ENCODE data around the gene ARSJ.

- no peak for TF ChIP-seq TARDBP (IDR thresholded peaks at IDR 0.05)
- no peak for TF ChIP-seq FOXM1 (IDR thresholded peaks at IDR 0.05; ENCODE audit: borderline replicate concordance)
- TF ChIP-seq L3MBTL2 (conservative IDR thresholded peaks at IDR 0.05), result no peak
- TF ChIP-seq, protein P1, sequence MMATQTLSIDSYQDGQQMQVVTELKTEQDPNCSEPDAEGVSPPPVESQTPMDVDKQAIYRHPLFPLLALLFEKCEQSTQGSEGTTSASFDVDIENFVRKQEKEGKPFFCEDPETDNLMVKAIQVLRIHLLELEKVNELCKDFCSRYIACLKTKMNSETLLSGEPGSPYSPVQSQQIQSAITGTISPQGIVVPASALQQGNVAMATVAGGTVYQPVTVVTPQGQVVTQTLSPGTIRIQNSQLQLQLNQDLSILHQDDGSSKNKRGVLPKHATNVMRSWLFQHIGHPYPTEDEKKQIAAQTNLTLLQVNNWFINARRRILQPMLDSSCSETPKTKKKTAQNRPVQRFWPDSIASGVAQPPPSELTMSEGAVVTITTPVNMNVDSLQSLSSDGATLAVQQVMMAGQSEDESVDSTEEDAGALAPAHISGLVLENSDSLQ (IDR thresholded peaks at IDR 0.05), result no peak
- no peak for TF ChIP-seq ELF4 (IDR thresholded peaks at IDR 0.05)
- TF ChIP-seq BHLHE40 (IDR thresholded peaks at IDR 0.05; ENCODE audit: borderline replicate concordance), result no peak
- no peak for TF ChIP-seq FOXA1 (IDR thresholded peaks at IDR 0.05)
- TF ChIP-seq FOXK2 (IDR thresholded peaks at IDR 0.05), result no peak
- TF ChIP-seq SP1 (IDR thresholded peaks at IDR 0.05), result no peak
Measured at GRCh38 chr4:113919611-113920010, 59.8 kb downstream of the ARSJ start.
